Neutrophil (primary cell): Measurements from ENCODE around the gene PLB1.

Experiments
- H3K27ac ChIP-seq: fragments of 200-600 bp; sonication (generic); 2 replicates; pipeline ENCODE4 v1.5.1; 2016; ENCODE audit warnings: mild to moderate bottlenecking, moderate library complexity
- H3K27me3 ChIP-seq: fragments of 200-600 bp; sonication (generic); 2 replicates; pipeline ENCODE4 v1.6.0; 2016; ENCODE audit warnings: mild to moderate bottlenecking
- H3K36me3 ChIP-seq: fragments of 200-600 bp; sonication (generic); 2 replicates; pipeline ENCODE4 v1.5.1; 2017
- H3K4me1 ChIP-seq, 2 experiments: fragments of 200-600 bp in 1 of 2; sonication (generic) in 1 of 2; 1 replicate in 1 of 2; 2 replicates in 1 of 2; pipeline versions ENCODE4 v1.5.1 to v1.6.1; 2013 to 2016; ENCODE audit warnings: low read depth in 1 of 2, low read length in 1 of 2, mild to moderate bottlenecking in 1 of 2, moderate library complexity in 1 of 2; ENCODE audit not compliant: control insufficient read depth in 1 of 2, insufficient read depth in 1 of 2
- H3K4me3 ChIP-seq, 2 experiments: fragments of 200-600 bp in 1 of 2; sonication (generic) in 1 of 2; 1 replicate in 1 of 2; 2 replicates in 1 of 2; pipeline ENCODE4 v1.5.1; 2013 to 2016; ENCODE audit warnings: low read depth in 1 of 2, low read length in 1 of 2, mild to moderate bottlenecking in 1 of 2, moderate library complexity in 1 of 2
- H3K9me3 ChIP-seq: fragments of 200-600 bp; sonication (generic); 2 replicates; pipeline ENCODE4 v1.5.1; 2016
- CTCF ChIP-seq: fragments of 200-600 bp; sonication (generic); IDR thresholded peaks from 2 replicates; pipeline ENCODE4 v1.5.1; 2016; ENCODE audit warnings: antibody characterized with exemption

PLB1 gene

GRCh38 chr2:28588292-28588670 is 92.4 kb downstream of the PLB1 start:
- peak overlapping the region; percentile 78 for H3K27ac ChIP-seq
- no peaks in the 10 kb centered on the region for H3K9me3 ChIP-seq
- TF ChIP-seq CTCF: no peak

GRCh38 chr2:28589746-28590463 is 94.0 kb downstream of the PLB1 start:
- no peak for TF ChIP-seq CTCF
- Histone ChIP-seq H3K9me3 (no peaks in the 10 kb centered on the region), H3K4me1 (peaks cover 33 to 34% of the 10 kb centered on the region in 2 experiments), H3K4me3 (no peak overlapping the region), H3K27me3 (no peaks in the 10 kb centered on the region), H3K36me3 (peaks cover 13% of the 10 kb centered on the region), H3K27ac (no peak overlapping the region)

More at GRCh38 chr2:28588292-28588670, 92.4 kb downstream of the PLB1 start:
- peak overlapping the region in 1 of 2 experiments; percentile 21 for H3K4me3 ChIP-seq
- peaks cover 13% of the 10 kb centered on the region for H3K36me3 ChIP-seq
- no peaks in the 10 kb centered on the region for H3K27me3 ChIP-seq
- peaks cover 21 to 23% of the 10 kb centered on the region in 2 experiments for H3K4me1 ChIP-seq

GRCh38 chr2:28590496-28591301 is 94.8 kb downstream of the PLB1 start:
- TF ChIP-seq CTCF: no peak
- Histone ChIP-seq H3K4me3 (no peak overlapping the region), H3K36me3 (peaks cover 13% of the 10 kb centered on the region), H3K27me3 (no peaks in the 10 kb centered on the region), H3K9me3 (no peaks in the 10 kb centered on the region), H3K27ac (no peak overlapping the region), H3K4me1 (peaks cover 36 to 37% of the 10 kb centered on the region in 2 experiments)

- H3K27me3 ChIP-seq: no peaks in the 10 kb centered on the region
- H3K4me1 ChIP-seq: peaks cover 35 to 36% of the 10 kb centered on the region in 2 experiments
- TF ChIP-seq CTCF: no peak
- no peaks in the 10 kb centered on the region for H3K9me3 ChIP-seq
- H3K36me3 ChIP-seq: peaks cover 7% of the 10 kb centered on the region
- H3K27ac ChIP-seq: no peak overlapping the region
- no peak overlapping the region for H3K4me3 ChIP-seq
Measured at GRCh38 chr2:28591711-28592335, 96.0 kb downstream of the PLB1 start.

- no peak overlapping the region for H3K4me3 ChIP-seq
- no peaks in the 10 kb centered on the region for H3K27me3 ChIP-seq
- TF ChIP-seq CTCF: no peak
- H3K4me1 ChIP-seq: peaks cover 28 to 29% of the 10 kb centered on the region in 2 experiments
- H3K27ac ChIP-seq: no peak overlapping the region
- no peaks in the 10 kb centered on the region for H3K9me3 ChIP-seq
- peaks cover 7% of the 10 kb centered on the region for H3K36me3 ChIP-seq
Measured at GRCh38 chr2:28592481-28592880, 96.6 kb downstream of the PLB1 start.
